H9 (cell line): ENCODE measurements around the gene ACVR1. TPM values are rescaled to one million over a fixed set of nuclear protein-coding genes. Genes with fewer than 3 reads are reported as not detected.

Source experiments
- DNase-seq: peaks from one replicate; pipeline ENCODE4 v3.0.0-alpha.2; 2017
- H2AFZ ChIP-seq: one replicate; pipeline ENCODE4 v1.6.1; 2013; ENCODE audit warnings: mild to moderate bottlenecking, low read length, control low read depth, moderate library complexity
- H2AK5ac ChIP-seq: 2 replicates; pipeline ENCODE4 v1.6.1; 2013; ENCODE audit warnings: low read length, control low read depth, mixed read lengths; ENCODE audit not compliant: insufficient read length
- H2BK120ac ChIP-seq: one replicate; pipeline ENCODE4 v1.6.1; 2013; ENCODE audit warnings: low read depth, mild to moderate bottlenecking, low read length, control low read depth, inconsistent platforms; ENCODE audit not compliant: poor library complexity, severe bottlenecking
- H2BK12ac ChIP-seq: 2 replicates; pipeline ENCODE4 v1.6.1; 2013; ENCODE audit warnings: low read length, control low read depth, mixed read lengths, low read depth; ENCODE audit not compliant: insufficient read length
- H2BK15ac ChIP-seq: 2 replicates; pipeline ENCODE4 v1.6.1; 2013; ENCODE audit warnings: low read depth, low read length, control low read depth
- H2BK20ac ChIP-seq: one replicate; pipeline ENCODE4 v1.6.1; 2013; ENCODE audit warnings: low read depth, mild to moderate bottlenecking, low read length, control low read depth, inconsistent platforms; ENCODE audit not compliant: poor library complexity, severe bottlenecking
- H2BK5ac ChIP-seq: 2 replicates; pipeline ENCODE4 v1.6.1; 2013; ENCODE audit warnings: low read length, control low read depth, mixed read lengths; ENCODE audit not compliant: insufficient read length
- H3K14ac ChIP-seq: 2 replicates; pipeline ENCODE4 v1.6.1; 2013; ENCODE audit warnings: low read length, control low read depth; ENCODE audit not compliant: insufficient read depth
- H3K18ac ChIP-seq: 2 replicates; pipeline ENCODE4 v1.6.1; 2013; ENCODE audit warnings: low read depth, mild to moderate bottlenecking, mixed read lengths, low read length, control low read depth; ENCODE audit not compliant: insufficient read length
- H3K23ac ChIP-seq: 2 replicates; pipeline ENCODE4 v1.6.1; 2013; ENCODE audit warnings: low read length, control low read depth, mixed read lengths, low read depth; ENCODE audit not compliant: insufficient read length
- H3K23me2 ChIP-seq: 2 replicates; pipeline ENCODE4 v1.6.1; 2013; ENCODE audit warnings: low read depth, mild to moderate bottlenecking, mixed read lengths, low read length, control low read depth; ENCODE audit not compliant: insufficient read length, poor library complexity, severe bottlenecking
- H3K27ac ChIP-seq: 2 replicates; pipeline ENCODE4 v1.5.1; 2013; ENCODE audit warnings: low read length, control low read depth, mixed read lengths, low read depth; ENCODE audit not compliant: insufficient read length
- H3K27me3 ChIP-seq: 2 replicates; pipeline ENCODE4 v1.6.1; 2013; ENCODE audit warnings: low read length, control low read depth, inconsistent platforms; ENCODE audit not compliant: insufficient read depth
- H3K4ac ChIP-seq: 2 replicates; pipeline ENCODE4 v1.6.1; 2013; ENCODE audit warnings: low read depth, mild to moderate bottlenecking, control low read depth, inconsistent platforms, low read length, moderate library complexity
- H3K4me1 ChIP-seq: 2 replicates; pipeline ENCODE4 v1.6.1; 2013; ENCODE audit warnings: low read length, control low read depth, inconsistent platforms; ENCODE audit not compliant: insufficient read depth
- H3K4me2 ChIP-seq: 2 replicates; pipeline ENCODE4 v1.6.1; 2013; ENCODE audit warnings: low read length, control low read depth, mixed read lengths; ENCODE audit not compliant: insufficient read length, insufficient read depth
- H3K56ac ChIP-seq: 2 replicates; pipeline ENCODE4 v1.6.1; 2013; ENCODE audit warnings: low read depth, mild to moderate bottlenecking, mixed read lengths, low read length, control low read depth; ENCODE audit not compliant: insufficient read length
- H3K79me1 ChIP-seq: 2 replicates; pipeline ENCODE4 v1.6.1; 2013; ENCODE audit warnings: low read depth, mild to moderate bottlenecking, moderate library complexity, low read length, control low read depth, inconsistent platforms; ENCODE audit not compliant: insufficient read depth, poor library complexity, severe bottlenecking
- H3K79me2 ChIP-seq: 2 replicates; pipeline ENCODE4 v1.6.1; 2013; ENCODE audit warnings: low read length, control low read depth, inconsistent platforms; ENCODE audit not compliant: insufficient read depth
- H3K9ac ChIP-seq: 2 replicates; pipeline ENCODE4 v1.6.1; 2013; ENCODE audit warnings: low read length, control low read depth, mixed read lengths; ENCODE audit not compliant: insufficient read length; ENCODE audit errors: extremely low read depth
- H3K9me3 ChIP-seq: one replicate; pipeline ENCODE4 v1.6.1; 2013; ENCODE audit warnings: low read depth, low read length, inconsistent platforms; ENCODE audit not compliant: control insufficient read depth
- H3T11ph ChIP-seq: one replicate; pipeline ENCODE4 v1.6.1; 2013; ENCODE audit warnings: mild to moderate bottlenecking, low read length, control low read depth, inconsistent platforms
- H4K20me1 ChIP-seq: one replicate; pipeline ENCODE4 v1.6.1; 2013; ENCODE audit not compliant: control insufficient read depth, insufficient read length, insufficient read depth
- H4K5ac ChIP-seq: 2 replicates; pipeline ENCODE4 v1.6.1; 2013; ENCODE audit warnings: low read depth, mild to moderate bottlenecking, mixed read lengths, low read length, control low read depth; ENCODE audit not compliant: insufficient read length
- H4K8ac ChIP-seq: replicated peaks from 2 replicates; pipeline ENCODE4 v1.6.1; 2013; ENCODE audit warnings: low read length, control low read depth, mixed read lengths, low read depth; ENCODE audit not compliant: insufficient read length
- H4K91ac ChIP-seq: 2 replicates; pipeline ENCODE4 v1.6.1; 2013; ENCODE audit warnings: low read depth, mild to moderate bottlenecking, moderate library complexity, mixed read lengths, low read length, control low read depth; ENCODE audit not compliant: insufficient read length
- H3K27ac Mint-ChIP-seq, 3 experiments: 2 replicates in 2 of 3; 3 replicates in 1 of 3; pipeline ENCODE4 v1.8.0; 2020 to 2021; ENCODE audit warnings: mixed read lengths in 3 of 3, mild to moderate bottlenecking in 1 of 3, moderate library complexity in 1 of 3
- H3K27me3 Mint-ChIP-seq: 2 replicates; pipeline ENCODE4 v1.8.0; 2021; ENCODE audit warnings: low read depth, mild to moderate bottlenecking, moderate library complexity, mixed read lengths
- H3K36me3 Mint-ChIP-seq, 3 experiments: 2 replicates in 2 of 3; 3 replicates in 1 of 3; pipeline ENCODE4 v1.8.0; 2020 to 2021; ENCODE audit warnings: low read depth in 3 of 3, mixed read lengths in 3 of 3; ENCODE audit not compliant: insufficient read depth in 1 of 3
- H3K4me1 Mint-ChIP-seq, 2 experiments: 2 replicates each; pipeline ENCODE4 v1.8.0; 2020; ENCODE audit warnings: mixed read lengths in 2 of 2
- H3K4me3 Mint-ChIP-seq, 2 experiments: 2 replicates in 1 of 2; 3 replicates in 1 of 2; pipeline ENCODE4 v1.8.0; 2020 to 2021; ENCODE audit warnings: mild to moderate bottlenecking in 2 of 2, mixed read lengths in 2 of 2, moderate library complexity in 1 of 2
- H3K9me3 Mint-ChIP-seq, 2 experiments: 2 replicates in 1 of 2; 3 replicates in 1 of 2; pipeline ENCODE4 v1.8.0; 2020; ENCODE audit warnings: mild to moderate bottlenecking in 2 of 2, mixed read lengths in 2 of 2, moderate library complexity in 1 of 2
- CTCF ChIP-seq: fragments of 200-600 bp; sonication (generic); conservative IDR thresholded peaks from 3 replicates; pipeline ENCODE4 v1.8.0; 2021; ENCODE audit warnings: antibody characterized with exemption, mild to moderate bottlenecking
- WGBS: extraction: QIAGEN DNeasy Blood & Tissue Kit; methylation state at CpG from one replicate; pipeline ENCODE4 v1.1.7; 2013; ENCODE audit warnings: missing lambda C conversion rate, low lambda C conversion rate, mixed read lengths; ENCODE audit not compliant: insufficient read length; ENCODE audit errors: extremely low coverage; 5-methylcytosine and 5-hydroxymethylcytosine counted together
- total RNA-seq: library from RNA; stranded (reverse); gene quantifications from 2 replicates; pipeline ENCODE4 v1.2.1, GENCODE V29; 2021

ACVR1 gene
- total RNA-seq, 1 experiment from 2014 or later, result 21.2 TPM

GRCh38 chr2:157804355-157804754 is 71.8 kb downstream of the ACVR1 start:
- H4K20me1 ChIP-seq, result no peaks in the 10 kb centered on the region
- Mint-ChIP-seq H3K4me1 (peaks cover 8 to 10% of the 10 kb centered on the region in 2 experiments; a peak in 3 of 4 replicates), H3K9me3 (no peaks in the 10 kb centered on the region), H3K27me3 (no peaks in the 10 kb centered on the region; the same call in 1 of the 2 replicates), H3K27ac (no peak overlapping the region), H3K36me3 (peaks cover 0 to 2% (median 0%) of the 10 kb centered on the region in 3 experiments; a peak in 2 of 7 replicates), H3K4me3 (no peak overlapping the region)
- no peak overlapping the region for H3K4me2 ChIP-seq
- H2BK12ac ChIP-seq, result no peak overlapping the region
- no peaks in the 10 kb centered on the region for H3K9me3 ChIP-seq
- WGBS, result no CpG with 5 or more reads among the region's 5 CpGs
- no peak overlapping the region for H2BK120ac ChIP-seq
- H2BK5ac ChIP-seq, result no peak overlapping the region
- no peak overlapping the region for H3K14ac ChIP-seq
- H3K27me3 ChIP-seq, result no peaks in the 10 kb centered on the region
- no peak overlapping the region for H3K9ac ChIP-seq
- H3K79me2 ChIP-seq, result no peaks in the 10 kb centered on the region
- H3K4me1 ChIP-seq, result no peaks in the 10 kb centered on the region
- no peak overlapping the region for H3K27ac ChIP-seq
- no peaks in the 10 kb centered on the region for H3K23me2 ChIP-seq
- H2BK15ac ChIP-seq, result no peak overlapping the region
- H3K79me1 ChIP-seq, result no peaks in the 10 kb centered on the region
- no peak overlapping the region for H2AK5ac ChIP-seq
- H4K8ac ChIP-seq, result no peak overlapping the region
- no peak overlapping the region for H2AFZ ChIP-seq
- no peak for TF ChIP-seq CTCF
- H4K91ac ChIP-seq, result no peak overlapping the region
- no peak overlapping the region for H3K23ac ChIP-seq
- no peak overlapping the region for H2BK20ac ChIP-seq
- no peak overlapping the region for H3K4ac ChIP-seq
- no peak overlapping the region for H3T11ph ChIP-seq
- no peak for DNase-seq
- no peak overlapping the region for H3K18ac ChIP-seq
- no peak overlapping the region for H3K56ac ChIP-seq
- H4K5ac ChIP-seq, result no peak overlapping the region
